Erythroblast (primary cell): ENCODE data around the gene PCDHGB5.

Experiments
- GATA1 ChIP-seq: IDR thresholded peaks from 2 replicates; pipeline ENCODE4 v1.6.1; 2011; ENCODE audit warnings: low read depth, mild to moderate bottlenecking, control low read depth, low read length, moderate library complexity
- POLR2A ChIP-seq: IDR thresholded peaks from 2 replicates; pipeline ENCODE4 v1.6.1; 2011; ENCODE audit warnings: mild to moderate bottlenecking, low read length

DNA sequence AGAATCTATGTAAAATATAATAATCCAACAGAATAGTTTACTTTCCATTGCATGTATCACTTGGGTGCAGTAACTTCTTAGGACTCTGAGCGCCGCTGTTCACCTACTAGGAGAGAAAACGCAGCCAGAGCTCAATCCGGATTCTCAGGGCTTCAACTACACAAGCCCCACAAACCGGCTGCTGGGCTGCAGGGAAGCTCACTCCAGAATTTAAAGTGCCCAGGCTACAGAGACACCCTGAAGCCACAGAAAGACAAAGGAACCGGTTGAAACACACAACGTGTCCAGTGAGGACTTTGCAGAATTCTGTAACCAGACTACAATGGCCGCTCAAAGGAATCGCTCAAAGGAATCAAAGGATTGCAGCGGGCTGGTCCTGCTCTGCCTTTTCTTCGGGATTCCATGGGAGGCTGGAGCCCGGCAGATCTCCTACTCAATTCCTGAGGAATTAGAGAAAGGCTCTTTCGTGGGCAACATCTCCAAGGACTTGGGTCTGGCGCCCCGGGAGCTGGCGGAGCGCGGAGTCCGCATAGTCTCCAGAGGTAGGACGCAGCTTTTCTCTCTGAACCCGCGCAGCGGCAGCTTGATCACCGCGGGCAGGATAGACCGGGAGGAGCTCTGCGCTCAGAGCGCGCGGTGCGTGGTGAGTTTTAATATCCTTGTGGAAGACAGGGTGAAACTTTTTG, 15.2 kb downstream of the PCDHGB5 start, which contains the start of gene PCDHGA10:
- no peak for TF ChIP-seq POLR2A
- TF ChIP-seq GATA1: no peak
